Measurements from ENCODE around the gene SLC39A1. TPM values are rescaled to one million over a fixed set of nuclear protein-coding genes. Genes with fewer than 3 reads are reported as not detected.
A peak's percentile ranks its signal among the peaks of the same experiment; 100 is the strongest.

The SLC39A1 gene
- total RNA-seq, 8 experiments from 2014 or later: 36.6 to 117 (median 57.0) TPM

DNA sequence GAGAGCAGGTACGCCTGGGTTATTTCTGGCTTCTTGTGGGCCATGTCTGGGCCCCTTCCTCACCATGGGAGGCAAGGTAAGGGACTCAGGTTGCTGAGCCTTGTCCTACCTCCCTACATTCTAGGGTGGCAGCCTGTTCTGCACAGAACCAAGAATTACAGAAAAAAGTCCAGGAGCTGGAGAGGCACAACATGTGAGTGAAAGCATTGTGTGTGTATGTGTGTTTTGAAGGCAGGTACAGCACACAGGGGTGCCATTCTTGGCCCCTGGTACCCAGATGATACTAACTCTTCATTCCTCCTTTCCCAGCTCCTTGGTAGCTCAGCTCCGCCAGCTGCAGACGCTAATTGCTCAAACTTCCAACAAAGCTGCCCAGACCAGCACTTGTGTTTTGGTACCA lies 9.7 kb upstream of the SLC39A1 start:
- in situ Hi-C loops (cut with MboI; ENCODE audit: low pct_unique_long_range_greater_than_20kb in 2 of 9, low sequenced_read_pairs in 9 of 9, unreplicated experiment in 9 of 9): loop anchor here in 2 of 9 experiments (10.0 to 25.0 kb wide), 2 partner anchors 298 to 311 kb away; partner anchors contain the start of genes ILF2 (in 2 of the 2), NPR1 (in 1 of the 2) and SNAPIN (in 1 of the 2)
- peaks cover 12 to 17% of the 10 kb centered on the region in 2 donors for H3K4me1 ChIP-seq (replicated peaks in 1 of 2)
- no peak for ATAC-seq (replicated peaks in 6 of 8)
- H3K27ac ChIP-seq: no peak overlapping the region
- 60 to 100% (median 100%) methylated on average over 1 to 3 of the region's 3 CpGs; no CpG with 5 or more reads in 3 of the 10 experiments for WGBS, 10 experiments
- no peak overlapping the region for H3K4me3 ChIP-seq

- peaks cover 7 to 9% of the 10 kb centered on the region in 2 donors for H3K4me1 ChIP-seq (replicated peaks in 1 of 2)
- H3K27ac ChIP-seq: no peak overlapping the region
- no peak for ATAC-seq (replicated peaks in 6 of 8)
- 70 to 100% (median 91%) methylated on average over 1 to 2 of the region's 2 CpGs; no CpG with 5 or more reads in 4 of the 10 experiments for WGBS, 10 experiments
- in situ Hi-C loops (cut with MboI; ENCODE audit: low pct_unique_long_range_greater_than_20kb in 2 of 9, low sequenced_read_pairs in 9 of 9, unreplicated experiment in 9 of 9): loop anchor here in 2 of 9 experiments (10.0 to 25.0 kb wide), 2 partner anchors 296 to 308 kb away; partner anchors contain the start of genes ILF2 (in 2 of the 2), NPR1 (in 1 of the 2) and SNAPIN (in 1 of the 2)
- H3K4me3 ChIP-seq: no peak overlapping the region
These were observed 7.0 kb upstream of the SLC39A1 start for GRCh38 chr1:153970346-153970745.

- Histone ChIP-seq H3K4me1 (replicated peaks in 1 of 2) (peaks cover 14 to 15% of the 10 kb centered on the region in 2 donors), H3K27ac (no peak overlapping the region), H3K4me3 (peak overlapping the region in 3 of 5 donors; percentile 52 to 64 (median 54))
- in situ Hi-C loops (cut with MboI; ENCODE audit: low pct_unique_long_range_greater_than_20kb in 2 of 9, low sequenced_read_pairs in 9 of 9, unreplicated experiment in 9 of 9): loop anchor here in 1 of 9 experiments (25.0 kb wide), 1 partner anchor 307 kb away; the partner anchor contains the start of genes ILF2 and SNAPIN
- WGBS, 10 experiments: 100% methylated on average over 1 to 2 of the region's 2 CpGs; no CpG with 5 or more reads in 7 of the 10 experiments
- no peak for ATAC-seq (replicated peaks in 6 of 8)
These were observed 5.6 kb upstream of the SLC39A1 start for GRCh38 chr1:153968972-153969371.

DNA sequence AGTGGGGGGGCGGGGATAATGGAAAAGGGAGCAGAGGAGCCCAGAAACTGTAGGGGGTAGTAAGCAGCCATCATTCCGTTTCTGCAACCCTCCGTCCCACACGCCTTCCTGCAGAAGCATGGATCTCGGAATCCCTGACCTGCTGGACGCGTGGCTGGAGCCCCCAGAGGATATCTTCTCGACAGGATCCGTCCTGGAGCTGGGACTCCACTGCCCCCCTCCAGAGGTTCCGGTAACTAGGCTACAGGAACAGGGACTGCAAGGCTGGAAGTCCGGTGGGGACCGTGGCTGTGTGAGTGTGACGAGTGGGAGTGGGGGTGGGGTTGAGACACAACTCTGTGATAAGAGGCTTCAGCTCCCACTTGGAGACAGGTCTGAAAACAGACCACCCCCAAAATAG lies 5.1 kb upstream of the SLC39A1 start:
- Histone ChIP-seq H3K4me3 (peak overlapping the region; percentile 43 to 64 (median 54)), H3K27ac (peak overlapping the region; percentile 73 to 83), H3K4me1 (replicated peaks in 1 of 2) (peaks cover 14 to 15% of the 10 kb centered on the region in 2 donors)
- in situ Hi-C loops (cut with MboI; ENCODE audit: low pct_unique_long_range_greater_than_20kb in 2 of 9, low sequenced_read_pairs in 9 of 9, unreplicated experiment in 9 of 9): loop anchor here in 1 of 9 experiments (25.0 kb wide), 1 partner anchor 306 kb away; the partner anchor contains the start of genes ILF2 and SNAPIN
- WGBS, 10 experiments: 40 to 69% (median 43%) methylated on average over 1 to 8 of the region's 13 CpGs; no CpG with 5 or more reads in 6 of the 10 experiments
- ATAC-seq (replicated peaks in 6 of 8): no peak

DNA sequence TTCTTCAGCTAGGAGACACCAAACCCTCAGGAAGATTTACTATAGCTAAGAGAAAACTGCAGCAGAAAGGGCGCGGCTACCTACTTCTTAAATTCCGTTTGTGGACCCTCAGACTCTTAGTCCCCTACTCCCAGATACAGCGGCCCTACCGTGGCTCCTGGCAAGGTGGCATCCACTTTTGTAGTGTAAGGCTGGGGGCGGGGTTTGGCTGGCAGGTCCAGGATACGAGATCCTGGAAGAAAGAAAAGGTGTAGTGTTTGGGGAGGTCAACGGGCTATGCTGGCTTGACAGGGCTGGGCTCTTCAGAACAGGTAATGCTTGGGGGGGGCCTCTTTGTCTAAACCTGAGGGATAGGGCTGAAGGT lies 4.6 kb upstream of the SLC39A1 start:
- peak overlapping the region; percentile 73 to 83 for H3K27ac ChIP-seq
- ATAC-seq (replicated peaks in 6 of 8): no peak
- in situ Hi-C loops (cut with MboI; ENCODE audit: low pct_unique_long_range_greater_than_20kb in 2 of 9, low sequenced_read_pairs in 9 of 9, unreplicated experiment in 9 of 9): loop anchor here in 1 of 9 experiments (25.0 kb wide), 1 partner anchor 306 kb away; the partner anchor contains the start of genes ILF2 and SNAPIN
- H3K4me3 ChIP-seq: peak overlapping the region; percentile 43 to 64 (median 54)
- WGBS, 10 experiments: 0 to 32% (median 9%) methylated on average over 1 to 8 of the region's 8 CpGs; no CpG with 5 or more reads in 4 of the 10 experiments
- H3K4me1 ChIP-seq (replicated peaks in 1 of 2): peaks cover 14 to 15% of the 10 kb centered on the region in 2 donors

- peak within 1 kb of the TSS; percentile 43 to 64 (median 54) for H3K4me3 ChIP-seq
- in situ Hi-C loops (cut with MboI; ENCODE audit: low pct_unique_long_range_greater_than_20kb in 2 of 9, low sequenced_read_pairs in 9 of 9, unreplicated experiment in 9 of 9): loop anchor here in 1 of 9 experiments (25.0 kb wide), 1 partner anchor 305 kb away; the partner anchor contains the start of genes ILF2 and SNAPIN
- ATAC-seq (replicated peaks in 6 of 8): peak; percentile 71 to 87 (median 83)
- peaks cover 19 to 20% of the 10 kb centered on the region in 2 donors for H3K4me1 ChIP-seq (replicated peaks in 1 of 2)
- H3K27ac ChIP-seq: peak within 1 kb of the TSS; percentile 73 to 83
- WGBS, 10 experiments: 0 to 5% (median 1%) methylated on average over 1 to 54 of the region's 60 CpGs
These were observed 4.0 kb upstream of the SLC39A1 start, which contains the start of gene CREB3L4 for GRCh38 chr1:153967107-153967999. CREB3L4 (plus strand) TSS chr1:153967902; CDS start chr1:153968526, 624 bp downstream.

GRCh38 chr1:153963850-153964331 lies 554 bp upstream of the SLC39A1 start:
- Histone ChIP-seq H3K4me1 (replicated peaks in 1 of 2) (peaks cover 28 to 31% of the 10 kb centered on the region in 2 donors), H3K4me3 (peak overlapping the region; percentile 61 to 81 (median 77)), H3K27ac (peak overlapping the region; percentile 54 to 82)
- in situ Hi-C loops (cut with MboI; ENCODE audit: low pct_unique_long_range_greater_than_20kb in 2 of 9, low sequenced_read_pairs in 9 of 9, unreplicated experiment in 9 of 9): loop anchor here in 1 of 9 experiments (25.0 kb wide), 1 partner anchor 302 kb away; the partner anchor contains the start of genes ILF2 and SNAPIN
- ATAC-seq (replicated peaks in 6 of 8): peak; percentile 1 to 19 (median 5)
- WGBS, 10 experiments: 0 to 11% (median 3%) methylated on average over 3 to 10 of the region's 22 CpGs; no CpG with 5 or more reads in 1 of the 10 experiments

DNA sequence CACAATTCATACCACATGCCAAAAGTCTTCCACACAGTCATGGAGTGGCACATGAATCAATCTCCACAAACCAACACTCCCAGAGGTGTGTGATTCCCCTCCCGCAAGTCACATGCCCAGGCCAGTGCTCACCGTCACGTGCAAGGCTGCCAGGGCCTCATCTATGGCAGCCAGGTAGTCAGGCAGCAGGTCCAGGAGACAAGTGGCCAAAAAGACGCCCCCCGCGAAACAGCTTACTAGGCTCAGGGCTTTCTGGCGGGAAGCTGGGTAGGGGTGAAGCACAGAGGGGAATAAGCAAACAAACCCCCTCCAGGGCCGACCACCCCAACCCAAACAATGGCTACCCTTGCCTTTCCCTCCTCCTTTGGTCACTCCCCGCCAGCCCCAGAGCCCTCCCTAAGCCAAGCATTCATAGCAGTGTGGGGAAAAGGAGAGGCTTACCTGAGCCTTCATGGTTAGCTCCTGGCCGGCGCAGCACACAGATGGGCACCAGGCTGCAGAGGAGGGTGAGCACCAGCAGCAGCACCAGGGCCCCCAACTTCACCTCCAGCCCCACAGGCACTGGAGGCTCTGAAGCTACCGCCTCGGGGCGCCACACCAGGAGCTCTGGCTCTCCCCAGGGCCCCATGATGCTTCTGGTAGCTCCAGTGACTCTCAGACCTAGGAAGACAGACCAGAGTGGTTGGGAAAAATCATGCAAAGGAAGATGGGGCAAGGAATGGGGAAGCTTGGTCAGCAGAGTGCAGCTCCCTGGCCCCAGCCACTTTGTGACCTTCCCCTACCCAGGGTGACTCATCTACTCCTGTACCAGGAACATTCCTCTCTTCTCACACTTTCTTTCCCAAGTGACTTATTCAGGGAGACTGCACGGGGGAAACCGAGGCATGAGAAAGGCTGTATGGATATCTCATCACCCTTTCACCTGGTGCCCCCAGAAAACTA lies 978 bp downstream of the SLC39A1 start:
- H3K4me3 ChIP-seq: peak overlapping the region; percentile 61 to 81 (median 77)
- in situ Hi-C loops (cut with MboI; ENCODE audit: low pct_unique_long_range_greater_than_20kb in 2 of 9, low sequenced_read_pairs in 9 of 9, unreplicated experiment in 9 of 9): loop anchor here in 1 of 9 experiments (25.0 kb wide), 1 partner anchor 300 kb away; the partner anchor contains the start of genes ILF2 and SNAPIN
- 0 to 21% (median 11%) methylated on average over 1 to 8 of the region's 16 CpGs; no CpG with 5 or more reads in 3 of the 10 experiments for WGBS, 10 experiments
- H3K27ac ChIP-seq: peak overlapping the region in 1 of 2 donors; percentile 82
- peaks cover 25 to 30% of the 10 kb centered on the region in 2 donors for H3K4me1 ChIP-seq (replicated peaks in 1 of 2)
- peak in 2 of 8 experiments; percentile 0 for ATAC-seq (replicated peaks in 6 of 8)

DNA sequence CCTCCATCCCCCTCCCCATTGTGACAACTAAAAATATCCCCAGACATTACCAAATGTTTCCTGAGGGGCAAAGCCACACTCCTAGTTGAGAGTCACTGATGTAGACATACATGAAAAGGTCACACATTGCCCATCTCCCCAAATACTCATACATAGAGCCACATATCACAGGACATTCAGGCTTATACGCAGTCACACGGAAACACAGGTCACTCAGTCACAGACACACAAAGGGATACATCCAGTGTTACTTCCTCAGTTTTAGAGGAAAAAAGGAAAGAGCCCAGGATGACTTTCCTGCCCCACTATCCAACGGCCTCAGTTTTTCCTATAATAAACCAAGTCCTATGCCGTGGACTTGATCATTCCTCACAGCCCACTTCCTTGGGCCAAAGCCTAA lies 1.9 kb downstream of the SLC39A1 start:
- H3K27ac ChIP-seq: no peak overlapping the region
- in situ Hi-C loops (cut with MboI; ENCODE audit: low pct_unique_long_range_greater_than_20kb in 2 of 9, low sequenced_read_pairs in 9 of 9, unreplicated experiment in 9 of 9): loop anchor here in 1 of 9 experiments (25.0 kb wide), 1 partner anchor 299 kb away; the partner anchor contains the start of genes ILF2 and SNAPIN

GRCh38 chr1:153960206-153960605 lies 3.1 kb downstream of the SLC39A1 start:
- no peak overlapping the region for H3K27ac ChIP-seq
- 93 to 100% (median 96%) methylated on average over 1 to 8 of the region's 11 CpGs; no CpG with 5 or more reads in 6 of the 10 experiments for WGBS, 10 experiments
- peaks cover 38 to 40% of the 10 kb centered on the region in 2 donors for H3K4me1 ChIP-seq (replicated peaks in 1 of 2)
- ATAC-seq (replicated peaks in 6 of 8): no peak
- no peak overlapping the region for H3K4me3 ChIP-seq
- in situ Hi-C loops (cut with MboI; ENCODE audit: low pct_unique_long_range_greater_than_20kb in 2 of 9, low sequenced_read_pairs in 9 of 9, unreplicated experiment in 9 of 9): loop anchor here in 1 of 9 experiments (25.0 kb wide), 1 partner anchor 298 kb away; the partner anchor contains the start of genes ILF2 and SNAPIN

More for the DNA sequence above, 1.9 kb downstream of the SLC39A1 start:
- peak overlapping the region in 1 of 5 donors; percentile 78 for H3K4me3 ChIP-seq
- no peak for ATAC-seq (replicated peaks in 6 of 8)
- H3K4me1 ChIP-seq (replicated peaks in 1 of 2): peaks cover 34 to 38% of the 10 kb centered on the region in 2 donors
- 50 to 100% (median 82%) methylated on average over 1 to 4 of the region's 4 CpGs; no CpG with 5 or more reads in 3 of the 10 experiments for WGBS, 10 experiments

GRCh38 chr1:153959454-153959853 lies 3.9 kb downstream of the SLC39A1 start:
- in situ Hi-C loops (cut with MboI; ENCODE audit: low pct_unique_long_range_greater_than_20kb in 2 of 9, low sequenced_read_pairs in 9 of 9, unreplicated experiment in 9 of 9): loop anchor here in 1 of 9 experiments (25.0 kb wide), 1 partner anchor 297 kb away; the partner anchor contains the start of genes ILF2 and SNAPIN
- WGBS, 10 experiments: 63 to 100% (median 89%) methylated on average over 1 to 3 of the region's 3 CpGs; no CpG with 5 or more reads in 4 of the 10 experiments
- no peak overlapping the region for H3K27ac ChIP-seq
- ATAC-seq (replicated peaks in 6 of 8): no peak
- peaks cover 35 to 37% of the 10 kb centered on the region in 2 donors for H3K4me1 ChIP-seq (replicated peaks in 1 of 2)
- H3K4me3 ChIP-seq: no peak overlapping the region

Data from motor neuron (in vitro differentiated cells).